Measurements from ENCODE around the gene HOXC10. TPM values are rescaled to one million over a fixed set of nuclear protein-coding genes. Genes with fewer than 3 reads are reported as not detected.

Gene HOXC10
- total RNA-seq, 1 experiment from 2014 or later = 3.8 TPM

- Histone ChIP-seq H3K4me1 (ENCODE audit: control insufficient read depth in 1 of 2, insufficient read depth in 2 of 2, low read length in 2 of 2) (peaks cover 4 to 17% of the 10 kb centered on the region in 2 experiments), H3K4me3 (replicated peaks in 1 of 2; ENCODE audit: low read depth in 1 of 2, low read length in 2 of 2) (no peak overlapping the region), H3K36me3 (ENCODE audit: control insufficient read depth in 1 of 2, insufficient read depth in 2 of 2, low read length in 2 of 2) (no peaks in the 10 kb centered on the region), H3K9me2 (ENCODE audit: insufficient read depth) (no peaks in the 10 kb centered on the region), H3K9ac (ENCODE audit: low read length) (no peak overlapping the region), H3K9me3 (ENCODE audit: control insufficient read depth in 1 of 2, insufficient read depth in 1 of 2, low read depth in 1 of 2, low read length in 2 of 2) (no peaks in the 10 kb centered on the region), H4K20me1 (ENCODE audit: insufficient read depth) (no peaks in the 10 kb centered on the region), H3K27me3 (ENCODE audit: insufficient read depth, low read length) (no peaks in the 10 kb centered on the region), H3K4me2 (ENCODE audit: low read length) (no peak overlapping the region), H2AFZ (ENCODE audit: low read depth, low read length, poor library complexity, severe bottlenecking) (no peak overlapping the region), H3K27ac (ENCODE audit: low read depth, low read length) (no peak overlapping the region), H3K79me2 (ENCODE audit: insufficient read depth, low read length) (no peaks in the 10 kb centered on the region)
- CTCF ChIA-PET = interaction anchor here (0.6 to 5.7 kb wide), 5 partner anchors 46 to 239 kb away, joined by 3 to 35 read pairs (median 4); partner anchors contain the start of gene HOXC5
- intact Hi-C loops (cut with micrococcal nuclease) = loop anchor here (5.0 kb wide), 1 partner anchor 220 kb away; no protein-coding TSS in a partner anchor
- POLR2A ChIA-PET = interaction anchor here (0.6 to 1.1 kb wide), 3 partner anchors 8 to 293 kb away, joined by 3 read pairs; partner anchors contain the start of gene CBX5
- ATAC-seq (no peak), DNase-seq (ENCODE audit: low read depth, low spot score) (no peak)
- RAD21 ChIA-PET (ENCODE audit: low non-redundant PET in 1 of 2, low total read pairs in 2 of 2, uncharacterized antibody in 2 of 2, unreplicated experiment in 2 of 2) = no interaction called here
- TF ChIP-seq FOSL1 (IDR thresholded peaks at IDR 0.05; ENCODE audit: low read depth) (no peak), EZH2 (IDR thresholded peaks at IDR 0.05) (no peak), POLR2A (IDR thresholded peaks at IDR 0.05; ENCODE audit: borderline replicate concordance, extremely low read depth, insufficient read depth, insufficient read length) (no peak)
- BruUV-seq (replicated peaks) = no TSS peak
Observed at GRCh38 chr12:53986686-53987483, 1.9 kb downstream of the HOXC10 start.

- Histone ChIP-seq H4K20me1 (ENCODE audit: insufficient read depth) (no peaks in the 10 kb centered on the region), H3K9me2 (ENCODE audit: insufficient read depth) (no peaks in the 10 kb centered on the region), H3K36me3 (ENCODE audit: control insufficient read depth in 1 of 2, insufficient read depth in 2 of 2, low read length in 2 of 2) (no peaks in the 10 kb centered on the region), H3K4me1 (ENCODE audit: control insufficient read depth in 1 of 2, insufficient read depth in 2 of 2, low read length in 2 of 2) (peaks cover 4 to 17% of the 10 kb centered on the region in 2 experiments), H3K4me3 (replicated peaks in 1 of 2; ENCODE audit: low read depth in 1 of 2, low read length in 2 of 2) (no peak overlapping the region), H3K27ac (ENCODE audit: low read depth, low read length) (no peak overlapping the region), H3K27me3 (ENCODE audit: insufficient read depth, low read length) (no peaks in the 10 kb centered on the region), H3K4me2 (ENCODE audit: low read length) (no peak overlapping the region), H3K9ac (ENCODE audit: low read length) (no peak overlapping the region), H3K79me2 (ENCODE audit: insufficient read depth, low read length) (no peaks in the 10 kb centered on the region), H3K9me3 (ENCODE audit: control insufficient read depth in 1 of 2, insufficient read depth in 1 of 2, low read depth in 1 of 2, low read length in 2 of 2) (no peaks in the 10 kb centered on the region), H2AFZ (ENCODE audit: low read depth, low read length, poor library complexity, severe bottlenecking) (no peak overlapping the region)
- DNase-seq (ENCODE audit: low read depth, low spot score) (no peak), ATAC-seq (no peak)
- CTCF ChIA-PET = interaction anchor here (0.6 to 5.7 kb wide), 10 partner anchors 10 to 337 kb away, joined by 3 to 35 read pairs (median 4); partner anchors contain the start of genes COPZ1 and HOXC5
- POLR2A ChIA-PET = interaction anchor here (1.1 kb wide), 1 partner anchor 292 kb away, joined by 3 read pairs; the partner anchor contains the start of gene CBX5
- BruUV-seq (replicated peaks) = no TSS peak
- RAD21 ChIA-PET (ENCODE audit: low non-redundant PET in 1 of 2, low total read pairs in 2 of 2, uncharacterized antibody in 2 of 2, unreplicated experiment in 2 of 2) = interaction anchor here (0.7 to 1.0 kb wide), 2 partner anchors 30 to 231 kb away, joined by 3 to 5 read pairs; no protein-coding TSS in a partner anchor
- TF ChIP-seq CTCF (IDR thresholded peaks at IDR 0.05 in 2 of 3, conservative IDR thresholded peaks at IDR 0.05 in 1 of 3; ENCODE audit: borderline replicate concordance in 1 of 3, insufficient read depth in 1 of 3, low read depth in 2 of 3, low read length in 2 of 3) = no peak
- no peak for TF ChIP-seq REST (IDR thresholded peaks at IDR 0.05; ENCODE audit: low read depth)
- no peak for TF ChIP-seq EGR1 (IDR thresholded peaks at IDR 0.05; ENCODE audit: low read depth)
- no peak for TF ChIP-seq ZFX (IDR thresholded peaks at IDR 0.05)
- TF ChIP-seq JUND (IDR thresholded peaks at IDR 0.05) = no peak
- intact Hi-C loops (cut with micrococcal nuclease) = loop anchor here (5.0 kb wide), 1 partner anchor 221 kb away; no protein-coding TSS in a partner anchor
Observed at GRCh38 chr12:53987787-53988230, 2.9 kb downstream of the HOXC10 start.
